HCT116 (cell line): Measurements from ENCODE around the gene RBM15B. TPM values are rescaled to one million over a fixed set of nuclear protein-coding genes. Genes with fewer than 3 reads are reported as not detected.

Experiments
- ATAC-seq: fragments of 200-7000 bp; cut with Tn5 transposase; 2 replicates; pipeline ENCODE4 v1.9.1; 2020; ENCODE audit warnings: mild to moderate bottlenecking, moderate library complexity
- BruUV-seq: library from RNA; stranded (reverse); fragments of 400-500 nt; replicated peaks from 2 replicates; lab custom pipeline; 2021; lab: Mats Ljungman, UMichigan
- CTCF ChIA-PET: fragments of 300-600 bp; sonication (Branson Sonifier 250); formaldehyde crosslinking; loops from one replicate; lab custom pipeline; 2021; ENCODE audit warnings: antibody characterized with exemption; lab: Charles Lee
- POLR2A ChIA-PET: fragments of 300-600, 350-600 bp; sonication (Branson Sonifier 250); formaldehyde crosslinking; loops from one replicate; lab custom pipeline; 2021; ENCODE audit warnings: antibody characterized with exemption; lab: Charles Lee
- RAD21 ChIA-PET, 2 experiments: fragments of 300-600 bp; sonication (Branson Sonifier 250); formaldehyde crosslinking; loops; one replicate each; lab custom pipeline; 2023; ENCODE audit warnings: low total read pairs in 2 of 2; ENCODE audit not compliant: uncharacterized antibody in 2 of 2, unreplicated experiment in 2 of 2, low non-redundant PET in 1 of 2; lab: Charles Lee
- DNase-seq: peaks from one replicate; pipeline ENCODE4 v3.0.0-alpha.2; 2010; ENCODE audit warnings: low read depth, low spot score
- H2AFZ ChIP-seq: fragments of 200-600 bp; shearing (Covaris generic), sonication (generic); 2 replicates; pipeline ENCODE4 v1.6.1; 2017; ENCODE audit warnings: low read depth, mixed run types, mixed read lengths, antibody characterized with exemption, low read length; ENCODE audit not compliant: poor library complexity, severe bottlenecking
- H3K27ac ChIP-seq: 2 replicates; pipeline ENCODE4 v1.5.1; 2012; ENCODE audit warnings: low read depth, low read length
- H3K27me3 ChIP-seq: fragments of 200-600 bp; sonication (generic); 2 replicates; pipeline ENCODE4 v1.6.1; 2016; ENCODE audit warnings: mixed run types, low read length, mixed read lengths; ENCODE audit not compliant: insufficient read depth
- H3K36me3 ChIP-seq, 2 experiments: fragments of 200-500 bp in 1 of 2; fragments of 200-600 bp in 1 of 2; sonication (Bioruptor generic) in 1 of 2; sonication (generic) in 1 of 2; 2 replicates each; pipeline versions ENCODE4 v1.5.1 to v1.6.1; 2014 to 2016; ENCODE audit warnings: low read length in 2 of 2, inconsistent platforms in 1 of 2, mixed read lengths in 1 of 2, mixed run types in 1 of 2; ENCODE audit not compliant: insufficient read depth in 2 of 2, control insufficient read depth in 1 of 2
- H3K4me1 ChIP-seq, 2 experiments: fragments of 200-600 bp in 1 of 2; sonication (generic) in 1 of 2; 2 replicates each; pipeline versions ENCODE4 v1.5.1 to v1.6.1; 2012 to 2017; ENCODE audit warnings: low read length in 2 of 2, inconsistent platforms in 1 of 2, mild to moderate bottlenecking in 1 of 2, mixed read lengths in 1 of 2, mixed run types in 1 of 2, moderate library complexity in 1 of 2; ENCODE audit not compliant: insufficient read depth in 2 of 2, control insufficient read depth in 1 of 2
- H3K4me2 ChIP-seq: fragments of 200-600 bp; sonication (generic); 2 replicates; pipeline ENCODE4 v1.6.1; 2017; ENCODE audit warnings: mixed run types, low read length, mixed read lengths
- H3K4me3 ChIP-seq, 2 experiments: fragments of 200-600 bp in 1 of 2; sonication (generic) in 1 of 2; replicated peaks in 1 of 2; 2 replicates each; pipeline ENCODE4 v1.5.1; 2011 to 2016; ENCODE audit warnings: low read length in 2 of 2, control low read depth in 1 of 2, low read depth in 1 of 2, mild to moderate bottlenecking in 1 of 2, mixed read lengths in 1 of 2, mixed run types in 1 of 2
- H3K79me2 ChIP-seq: fragments of 200-600 bp; sonication (generic); 2 replicates; pipeline ENCODE4 v1.6.1; 2017; ENCODE audit warnings: mild to moderate bottlenecking, mixed run types, low read length, moderate library complexity, mixed read lengths; ENCODE audit not compliant: insufficient read depth
- H3K9ac ChIP-seq: fragments of 200-600 bp; sonication (generic); 2 replicates; pipeline ENCODE4 v1.6.1; 2016; ENCODE audit warnings: low read length, mixed read lengths
- H3K9me2 ChIP-seq: fragments of 200-600 bp; sonication (generic), shearing (Covaris generic); 2 replicates; pipeline ENCODE4 v1.6.1; 2017; ENCODE audit warnings: mixed run types, mild to moderate bottlenecking, moderate library complexity; ENCODE audit not compliant: insufficient read depth
- H3K9me3 ChIP-seq, 2 experiments: fragments of 200-500 bp in 1 of 2; fragments of 200-600 bp in 1 of 2; sonication (Bioruptor generic) in 1 of 2; sonication (generic) in 1 of 2; 2 replicates each; pipeline ENCODE4 v1.6.1; 2014 to 2017; ENCODE audit warnings: low read length in 2 of 2, mixed read lengths in 2 of 2, inconsistent platforms in 1 of 2, low read depth in 1 of 2, mild to moderate bottlenecking in 1 of 2, mixed run types in 1 of 2, moderate library complexity in 1 of 2; ENCODE audit not compliant: control insufficient read depth in 1 of 2, insufficient read depth in 1 of 2
- H4K20me1 ChIP-seq: fragments of 200-600 bp; sonication (generic), shearing (Covaris generic); 2 replicates; pipeline ENCODE4 v1.6.1; 2017; ENCODE audit warnings: mixed run types, mild to moderate bottlenecking, moderate library complexity; ENCODE audit not compliant: insufficient read depth
- JUND ChIP-seq: IDR thresholded peaks from 2 replicates; pipeline ENCODE4 v1.6.1; 2012
- POLR2AphosphoS5 ChIP-seq: IDR thresholded peaks from 2 replicates; pipeline ENCODE4 v1.6.1; 2011; ENCODE audit warnings: mild to moderate bottlenecking, low read depth, low read length, moderate library complexity
- intact Hi-C: fragments of 100-400 bp; cut with micrococcal nuclease; formaldehyde crosslinking; loops from 2 replicates; pipeline ENCODE4 v1.10.0; 2022
- total RNA-seq: library from RNA; stranded (reverse); gene quantifications from one replicate; pipeline ENCODE4 v1.2.1, GENCODE V29; 2021; ENCODE audit not compliant: unreplicated experiment
- TF ChIP-seq, protein P1 (sequence below), 3 experiments: fragments of 200-600 bp in 1 of 3; sonication (generic) in 1 of 3; IDR thresholded peaks in 2 of 3; conservative IDR thresholded peaks in 1 of 3; 2 replicates each; pipeline ENCODE4 v1.5.1; 2012 to 2017; ENCODE audit warnings: low read depth in 2 of 3, low read length in 2 of 3, antibody characterized with exemption in 1 of 3, borderline replicate concordance in 1 of 3, control low read depth in 1 of 3, mild to moderate bottlenecking in 1 of 3, mixed read lengths in 1 of 3, mixed run types in 1 of 3, moderate library complexity in 1 of 3; ENCODE audit not compliant: insufficient read depth in 1 of 3

Gene RBM15B
- total RNA-seq, 1 experiment from 2014 or later, result 24.1 TPM

DNA sequence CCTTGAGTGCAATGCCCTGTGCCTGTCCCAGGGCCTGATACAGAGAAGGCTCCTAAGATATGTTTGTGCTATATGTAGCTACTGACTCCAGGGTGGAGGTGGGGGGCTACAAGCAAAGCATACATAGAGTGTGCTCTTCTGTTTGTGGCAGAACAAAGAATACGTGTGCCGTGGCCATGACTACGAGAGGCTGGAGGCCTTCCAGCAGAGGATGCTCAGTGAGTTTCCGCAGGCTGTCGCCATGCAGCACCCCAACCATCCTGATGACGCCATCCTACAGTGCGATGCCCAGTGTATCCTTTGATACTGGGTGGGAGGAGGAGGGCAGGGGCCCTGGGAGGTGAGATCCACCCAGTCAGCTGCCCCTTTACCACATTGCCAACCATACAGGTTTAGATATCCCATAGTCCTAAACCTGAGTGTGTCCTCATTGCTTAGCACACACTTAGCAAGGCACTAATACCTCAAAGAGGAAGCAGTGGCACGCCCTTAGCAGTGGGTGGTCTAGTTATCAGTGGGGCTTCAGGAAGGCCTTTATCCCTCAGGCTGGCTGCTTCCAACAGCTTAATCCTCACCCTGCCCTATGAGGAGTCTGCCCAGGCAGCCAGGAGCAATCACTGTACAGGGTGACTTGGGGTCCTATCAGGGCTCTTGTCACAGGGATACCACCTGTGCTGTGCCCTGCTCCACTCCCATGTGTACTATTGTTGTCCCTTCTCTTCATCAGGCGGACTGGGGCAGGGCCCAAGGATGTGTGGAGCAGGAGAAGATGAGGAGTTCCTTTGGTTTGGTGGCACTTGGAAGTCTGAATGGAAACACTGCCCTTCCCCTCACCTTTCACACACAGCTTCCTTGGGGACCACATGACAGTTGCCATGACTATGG, 36.1 kb upstream of the RBM15B start (continued):
- TF ChIP-seq, protein P1, sequence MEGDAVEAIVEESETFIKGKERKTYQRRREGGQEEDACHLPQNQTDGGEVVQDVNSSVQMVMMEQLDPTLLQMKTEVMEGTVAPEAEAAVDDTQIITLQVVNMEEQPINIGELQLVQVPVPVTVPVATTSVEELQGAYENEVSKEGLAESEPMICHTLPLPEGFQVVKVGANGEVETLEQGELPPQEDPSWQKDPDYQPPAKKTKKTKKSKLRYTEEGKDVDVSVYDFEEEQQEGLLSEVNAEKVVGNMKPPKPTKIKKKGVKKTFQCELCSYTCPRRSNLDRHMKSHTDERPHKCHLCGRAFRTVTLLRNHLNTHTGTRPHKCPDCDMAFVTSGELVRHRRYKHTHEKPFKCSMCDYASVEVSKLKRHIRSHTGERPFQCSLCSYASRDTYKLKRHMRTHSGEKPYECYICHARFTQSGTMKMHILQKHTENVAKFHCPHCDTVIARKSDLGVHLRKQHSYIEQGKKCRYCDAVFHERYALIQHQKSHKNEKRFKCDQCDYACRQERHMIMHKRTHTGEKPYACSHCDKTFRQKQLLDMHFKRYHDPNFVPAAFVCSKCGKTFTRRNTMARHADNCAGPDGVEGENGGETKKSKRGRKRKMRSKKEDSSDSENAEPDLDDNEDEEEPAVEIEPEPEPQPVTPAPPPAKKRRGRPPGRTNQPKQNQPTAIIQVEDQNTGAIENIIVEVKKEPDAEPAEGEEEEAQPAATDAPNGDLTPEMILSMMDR (IDR thresholded peaks at IDR 0.05 in 2 of 3, conservative IDR thresholded peaks at IDR 0.05 in 1 of 3; ENCODE audit: borderline replicate concordance in 1 of 3, insufficient read depth in 1 of 3, low read depth in 2 of 3, low read length in 2 of 3), result no peak
- TF ChIP-seq POLR2AphosphoS5, result no peak

DNA sequence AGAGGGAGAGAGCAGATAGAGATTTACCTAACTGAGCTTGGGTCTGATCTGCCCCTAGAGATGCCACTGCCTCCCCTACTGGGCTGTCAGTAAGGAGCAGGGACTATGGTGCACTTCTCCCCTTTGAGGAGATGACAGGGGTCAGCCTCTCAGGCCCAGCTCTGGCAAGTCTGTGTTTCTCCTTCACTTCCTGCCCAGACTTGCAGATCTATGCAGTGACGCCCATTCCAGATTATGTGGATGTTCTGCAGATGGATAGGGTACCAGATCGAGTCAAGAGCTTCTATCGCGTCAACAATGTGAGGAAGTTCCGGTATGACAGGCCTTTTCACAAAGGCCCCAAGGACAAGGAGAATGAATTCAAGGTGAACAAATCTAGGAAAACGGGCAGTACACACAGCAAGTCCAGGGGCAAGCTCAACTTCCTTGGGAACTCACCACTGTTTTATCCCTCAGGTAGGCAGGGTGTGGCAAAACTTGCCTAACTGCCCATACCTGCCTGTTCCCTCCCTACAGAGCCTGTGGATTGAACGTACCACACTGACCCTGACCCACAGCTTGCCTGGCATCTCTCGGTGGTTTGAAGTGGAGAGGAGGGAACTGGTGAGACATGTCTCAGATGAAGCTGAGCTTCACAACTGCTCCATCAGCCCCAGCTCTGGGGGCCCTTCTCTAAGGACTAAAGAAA, 35.0 kb upstream of the RBM15B start:
- H3K9me3 ChIP-seq, result no peaks in the 10 kb centered on the region
- no peaks in the 10 kb centered on the region for H4K20me1 ChIP-seq
- intact Hi-C loops, result no loop called here
- no peak overlapping the region for H3K9ac ChIP-seq
- no peak overlapping the region for H3K4me2 ChIP-seq
- H2AFZ ChIP-seq, result no peak overlapping the region
- no peaks in the 10 kb centered on the region for H3K9me2 ChIP-seq
- DNase-seq (no peak), ATAC-seq (no peak)
- no peaks in the 10 kb centered on the region for H3K27me3 ChIP-seq
- H3K79me2 ChIP-seq, result no peaks in the 10 kb centered on the region
- RAD21 ChIA-PET, result no interaction called here
- no peaks in the 10 kb centered on the region for H3K36me3 ChIP-seq
- peaks cover 0 to 4% of the 10 kb centered on the region in 2 experiments; a peak in 1 of 4 replicates for H3K4me1 ChIP-seq
- CTCF ChIA-PET, result no interaction called here
- H3K4me3 ChIP-seq, result no peak overlapping the region
- no TSS peak for BruUV-seq
- TF ChIP-seq JUND, result no peak
- H3K27ac ChIP-seq, result no peak overlapping the region
- POLR2A ChIA-PET, result no interaction called here
